ENCODE results near the gene CTXN1.

Gene CTXN1

GRCh38 chr19:7901337-7901736, 24.6 kb downstream of the CTXN1 start:
- no peak overlapping the region for H3K4me3 ChIP-seq (ENCODE audit: low read length)
- TF ChIP-seq, protein P1, sequence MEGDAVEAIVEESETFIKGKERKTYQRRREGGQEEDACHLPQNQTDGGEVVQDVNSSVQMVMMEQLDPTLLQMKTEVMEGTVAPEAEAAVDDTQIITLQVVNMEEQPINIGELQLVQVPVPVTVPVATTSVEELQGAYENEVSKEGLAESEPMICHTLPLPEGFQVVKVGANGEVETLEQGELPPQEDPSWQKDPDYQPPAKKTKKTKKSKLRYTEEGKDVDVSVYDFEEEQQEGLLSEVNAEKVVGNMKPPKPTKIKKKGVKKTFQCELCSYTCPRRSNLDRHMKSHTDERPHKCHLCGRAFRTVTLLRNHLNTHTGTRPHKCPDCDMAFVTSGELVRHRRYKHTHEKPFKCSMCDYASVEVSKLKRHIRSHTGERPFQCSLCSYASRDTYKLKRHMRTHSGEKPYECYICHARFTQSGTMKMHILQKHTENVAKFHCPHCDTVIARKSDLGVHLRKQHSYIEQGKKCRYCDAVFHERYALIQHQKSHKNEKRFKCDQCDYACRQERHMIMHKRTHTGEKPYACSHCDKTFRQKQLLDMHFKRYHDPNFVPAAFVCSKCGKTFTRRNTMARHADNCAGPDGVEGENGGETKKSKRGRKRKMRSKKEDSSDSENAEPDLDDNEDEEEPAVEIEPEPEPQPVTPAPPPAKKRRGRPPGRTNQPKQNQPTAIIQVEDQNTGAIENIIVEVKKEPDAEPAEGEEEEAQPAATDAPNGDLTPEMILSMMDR (conservative IDR thresholded peaks at IDR 0.05; ENCODE audit: low read depth, low read length): no peak
- DNase-seq (ENCODE audit: low read depth): no peak

DNA sequence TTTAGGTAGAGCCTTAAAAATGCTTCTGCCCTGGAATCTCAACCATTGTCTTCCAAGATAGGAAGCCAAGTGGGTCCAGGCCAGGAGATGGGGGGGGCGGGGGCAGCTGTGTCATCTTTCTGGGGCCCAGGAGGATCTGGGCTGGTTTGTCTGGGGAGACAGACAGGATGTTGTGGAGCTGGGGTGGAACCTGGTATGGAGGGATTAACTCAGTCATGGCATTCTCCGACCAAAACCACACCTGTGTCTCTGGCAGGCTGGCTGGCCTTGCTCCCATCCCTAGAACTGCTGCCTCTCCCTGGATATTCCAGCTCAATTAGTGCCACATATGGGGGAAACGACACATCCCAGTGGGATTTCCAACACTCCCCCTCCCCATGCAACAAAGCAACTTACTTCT, 25.0 kb downstream of the CTXN1 start:
- H3K4me3 ChIP-seq (ENCODE audit: low read length): no peak overlapping the region
- TF ChIP-seq, protein P1 (conservative IDR thresholded peaks at IDR 0.05; ENCODE audit: low read depth, low read length): no peak
- no peak for DNase-seq (ENCODE audit: low read depth)

GRCh38 chr19:7900401-7900870, 25.5 kb downstream of the CTXN1 start:
- TF ChIP-seq, protein P1 (conservative IDR thresholded peaks at IDR 0.05; ENCODE audit: low read depth, low read length): no peak
- no peak for DNase-seq (ENCODE audit: low read depth)
- H3K4me3 ChIP-seq (ENCODE audit: low read length): no peak overlapping the region

GRCh38 chr19:7899751-7900378, 26.1 kb downstream of the CTXN1 start:
- TF ChIP-seq, protein P1 (conservative IDR thresholded peaks at IDR 0.05; ENCODE audit: low read depth, low read length): no peak
- DNase-seq (ENCODE audit: low read depth): no peak
- no peak overlapping the region for H3K4me3 ChIP-seq (ENCODE audit: low read length)

GRCh38 chr19:7898967-7899366, 27.0 kb downstream of the CTXN1 start:
- TF ChIP-seq, protein P1 (conservative IDR thresholded peaks at IDR 0.05; ENCODE audit: low read depth, low read length): no peak
- DNase-seq (ENCODE audit: low read depth): no peak
- H3K4me3 ChIP-seq (ENCODE audit: low read length): no peak overlapping the region

- no peak for DNase-seq (ENCODE audit: low read depth)
- TF ChIP-seq, protein P1 (conservative IDR thresholded peaks at IDR 0.05; ENCODE audit: low read depth, low read length): no peak
- no peak overlapping the region for H3K4me3 ChIP-seq (ENCODE audit: low read length)
These were observed 28.6 kb downstream of the CTXN1 start for GRCh38 chr19:7897292-7897691.

- H3K4me3 ChIP-seq (ENCODE audit: low read length): no peak overlapping the region
- TF ChIP-seq, protein P1 (conservative IDR thresholded peaks at IDR 0.05; ENCODE audit: low read depth, low read length): no peak
- no peak for DNase-seq (ENCODE audit: low read depth)
These were observed 30.4 kb downstream of the CTXN1 start for GRCh38 chr19:7895565-7895964.
